ENCODE measurements around the gene MRC1. TPM values are rescaled to one million over a fixed set of nuclear protein-coding genes. Genes with fewer than 3 reads are reported as not detected.

The MRC1 gene
- total and polyA plus RNA-seq, 2 of the 13 experiments (the other 11 are each of a cell fraction or from before 2014, with no cell fraction given) = not detected

GRCh38 chr10:17859492-17860156, 50.5 kb downstream of the MRC1 start:
- no peak overlapping the region for H3K9ac ChIP-seq (ENCODE audit: insufficient read depth, low read depth, low read length)
- no peak for ATAC-seq
- BruUV-seq (replicated peaks) = no TSS peak

More at GRCh38 chr10:17859492-17860156, 50.5 kb downstream of the MRC1 start:
- no peaks in the 10 kb centered on the region for H3K79me2 ChIP-seq (ENCODE audit: insufficient read depth, low read length)
- H3K4me3 ChIP-seq (replicated peaks in 1 of 3; ENCODE audit: insufficient read depth in 1 of 3, low read depth in 2 of 3, low read length in 3 of 3) = no peak overlapping the region
- no peak overlapping the region for H3K27ac ChIP-seq (ENCODE audit: extremely low read length, insufficient read depth, low read length)
- intact Hi-C loops (cut with micrococcal nuclease; ENCODE audit: unreplicated experiment) = no loop called here
- no peak overlapping the region for H3K4me2 ChIP-seq (ENCODE audit: low read depth, low read length)
- in situ Hi-C loops (cut with HindIII; ENCODE audit: extremely low pct_ligation_motif_present, low pct_unique_long_range_greater_than_20kb) = no loop called here
- no peaks in the 10 kb centered on the region for H3K9me3 ChIP-seq (ENCODE audit: low read length)
- ChIA-PET POLR2A (no interaction called here), CTCF (ENCODE audit: low intra/inter-chr PET ratio, low total read pairs) (no interaction called here)
- FAIRE-seq = no peak
- WGBS (ENCODE audit: low lambda C conversion rate) = 4% methylated on average over 8 of the region's 8 CpGs
- peaks cover 0 to 4% of the 10 kb centered on the region in 2 experiments; a peak in 1 of 5 replicates for H3K27me3 ChIP-seq (ENCODE audit: control insufficient read depth in 1 of 2, insufficient read depth in 2 of 2, low read length in 2 of 2)
- DNase-seq (ENCODE audit: low spot score) = no peak
- no peaks in the 10 kb centered on the region for H3K36me3 ChIP-seq (replicated peaks in 1 of 2; ENCODE audit: control insufficient read depth in 1 of 2, insufficient read depth in 2 of 2, low read length in 2 of 2)
- H3K4me1 ChIP-seq (ENCODE audit: insufficient read depth, low read length) = no peaks in the 10 kb centered on the region
- TF ChIP-seq, protein P1, sequence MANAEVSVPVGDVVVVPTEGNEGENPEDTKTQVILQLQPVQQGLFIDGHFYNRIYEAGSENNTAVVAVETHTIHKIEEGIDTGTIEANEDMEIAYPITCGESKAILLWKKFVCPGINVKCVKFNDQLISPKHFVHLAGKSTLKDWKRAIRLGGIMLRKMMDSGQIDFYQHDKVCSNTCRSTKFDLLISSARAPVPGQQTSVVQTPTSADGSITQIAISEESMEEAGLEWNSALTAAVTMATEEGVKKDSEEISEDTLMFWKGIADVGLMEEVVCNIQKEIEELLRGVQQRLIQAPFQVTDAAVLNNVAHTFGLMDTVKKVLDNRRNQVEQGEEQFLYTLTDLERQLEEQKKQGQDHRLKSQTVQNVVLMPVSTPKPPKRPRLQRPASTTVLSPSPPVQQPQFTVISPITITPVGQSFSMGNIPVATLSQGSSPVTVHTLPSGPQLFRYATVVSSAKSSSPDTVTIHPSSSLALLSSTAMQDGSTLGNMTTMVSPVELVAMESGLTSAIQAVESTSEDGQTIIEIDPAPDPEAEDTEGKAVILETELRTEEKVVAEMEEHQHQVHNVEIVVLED (CRISPR knock-in tag; IDR thresholded peaks at IDR 0.05; ENCODE audit: borderline replicate concordance) = no peak
- TF ChIP-seq RFX5 (IDR thresholded peaks at IDR 0.05; ENCODE audit: low read depth, low read length) (no peak), EEA1 (CRISPR knock-in tag; IDR thresholded peaks at IDR 0.05; ENCODE audit: borderline replicate concordance) (no peak), ZNF562 (CRISPR knock-in tag; IDR thresholded peaks at IDR 0.05; ENCODE audit: borderline replicate concordance) (no peak), ZNF143 (CRISPR knock-in tag; IDR thresholded peaks at IDR 0.05) (no peak), SIN3A (IDR thresholded peaks at IDR 0.05; ENCODE audit: borderline replicate concordance, low read depth, low read length) (no peak), ZNF367 (CRISPR knock-in tag; IDR thresholded peaks at IDR 0.05; ENCODE audit: borderline replicate concordance) (no peak), NONO (IDR thresholded peaks at IDR 0.05) (no peak), NONO (CRISPR knock-in tag; conservative IDR thresholded peaks at IDR 0.05) (no peak), THAP11 (CRISPR knock-in tag; IDR thresholded peaks at IDR 0.05) (no peak), CSRNP2 (CRISPR knock-in tag; conservative IDR thresholded peaks at IDR 0.05; ENCODE audit: low read depth) (no peak)
- no peaks in the 10 kb centered on the region for H4K20me1 ChIP-seq (ENCODE audit: insufficient read depth, low read length)
- H2AFZ ChIP-seq (ENCODE audit: low read length) = no peak overlapping the region

All from HepG2 (cell line).